Astrocyte (in vitro differentiated cells and primary cell): ENCODE measurements around the gene SMARCD2.

Source experiments
- CTCF ChIP-seq: IDR thresholded peaks from 2 replicates; pipeline ENCODE4 v1.5.1; 2011; ENCODE audit warnings: low read depth, mild to moderate bottlenecking, inconsistent platforms, low read length, moderate library complexity; ENCODE audit not compliant: insufficient read depth
- EZH2 ChIP-seq: IDR thresholded peaks from 2 replicates; pipeline ENCODE4 v1.6.1; 2012; ENCODE audit warnings: mild to moderate bottlenecking, low read length, inconsistent platforms; ENCODE audit not compliant: insufficient read depth

GRCh38 chr17:63798572-63799106, 43.8 kb downstream of the SMARCD2 start:
- TF ChIP-seq CTCF: no peak
- TF ChIP-seq EZH2: no peak
